ENCODE measurements around the gene RNF121.

Gene RNF121

GRCh38 chr11:72037554-72038311, 108.9 kb downstream of the RNF121 start:
- no peak for DNase-seq (ENCODE audit: low read depth, low spot score)

GRCh38 chr11:72038491-72038890, 109.6 kb downstream of the RNF121 start:
- no peak for DNase-seq (ENCODE audit: low read depth, low spot score)

GRCh38 chr11:72039031-72039855, 110.4 kb downstream of the RNF121 start:
- DNase-seq (ENCODE audit: low read depth, low spot score): no peak

GRCh38 chr11:72039856-72040401, 111.1 kb downstream of the RNF121 start:
- DNase-seq (ENCODE audit: low read depth, low spot score): no peak

GRCh38 chr11:72040491-72041363, 111.9 kb downstream of the RNF121 start:
- peak; percentile 75 for DNase-seq (ENCODE audit: low read depth, low spot score)

- DNase-seq (ENCODE audit: low read depth, low spot score): peak; percentile 77
Measured at GRCh38 chr11:72041364-72042063, 112.7 kb downstream of the RNF121 start.

GRCh38 chr11:72042064-72042745, 113.4 kb downstream of the RNF121 start:
- DNase-seq (ENCODE audit: low read depth, low spot score): no peak

GRCh38 chr11:72045849-72046248, 117.0 kb downstream of the RNF121 start:
- no peak for DNase-seq (ENCODE audit: low read depth, low spot score)

Measured in ELF-1 (cell line).